Choroid plexus epithelial cell (primary cell): Measurements from ENCODE around the gene COL4A6.

Source experiments
- DNase-seq: peaks from one replicate; pipeline ENCODE4 v3.0.0-alpha.2; 2010; ENCODE audit warnings: low read depth
- H3K4me3 ChIP-seq: 2 replicates; pipeline ENCODE4 v1.5.1; 2011; ENCODE audit warnings: low read depth, mild to moderate bottlenecking, control low read depth, low read length, moderate library complexity
- CTCF ChIP-seq: conservative IDR thresholded peaks from 2 replicates; pipeline ENCODE4 v1.5.1; 2011; ENCODE audit warnings: low read depth, mild to moderate bottlenecking, control low read depth, inconsistent platforms, low read length, moderate library complexity

The COL4A6 gene

GRCh38 chrX:108163333-108164082 is 274.7 kb downstream of the COL4A6 start:
- no peak for TF ChIP-seq CTCF
- no peak for DNase-seq
- H3K4me3 ChIP-seq: no peak overlapping the region

- no peak for DNase-seq
- no peak overlapping the region for H3K4me3 ChIP-seq
- no peak for TF ChIP-seq CTCF
Measured at GRCh38 chrX:108162265-108162664, 276.0 kb downstream of the COL4A6 start.

GRCh38 chrX:108160309-108160708 is 277.9 kb downstream of the COL4A6 start:
- no peak overlapping the region for H3K4me3 ChIP-seq
- no peak for DNase-seq
- no peak for TF ChIP-seq CTCF

GRCh38 chrX:108159028-108159670 is 279.1 kb downstream of the COL4A6 start:
- no peak for TF ChIP-seq CTCF
- DNase-seq: no peak

DNA sequence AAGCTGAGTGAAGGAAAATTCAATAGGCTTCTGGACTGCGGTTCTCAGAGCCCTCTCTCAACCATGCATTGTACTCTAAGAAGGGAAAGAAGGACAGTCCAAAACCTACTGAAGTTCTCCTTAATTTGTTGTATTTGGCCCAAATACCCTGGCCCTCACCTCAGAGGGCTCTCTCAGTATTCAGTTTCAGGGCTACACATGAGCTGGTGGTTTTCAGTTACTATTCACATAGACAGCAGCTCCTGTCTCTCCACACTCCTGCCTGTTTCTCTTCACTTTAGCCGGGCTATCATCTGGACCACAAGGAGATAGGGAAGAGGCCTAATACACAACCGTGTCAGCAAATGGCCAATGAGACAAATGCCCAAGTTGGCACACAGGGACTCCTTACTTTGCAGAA is 280.6 kb downstream of the COL4A6 start:
- DNase-seq: no peak
- no peak for TF ChIP-seq CTCF
- no peak overlapping the region for H3K4me3 ChIP-seq

More at GRCh38 chrX:108159028-108159670, 279.1 kb downstream of the COL4A6 start:
- no peak overlapping the region for H3K4me3 ChIP-seq

GRCh38 chrX:108156934-108157466 is 281.2 kb downstream of the COL4A6 start:
- DNase-seq: no peak
- no peak for TF ChIP-seq CTCF
- no peak overlapping the region for H3K4me3 ChIP-seq
